Gastrocnemius medialis (tissue), 4 donors: ENCODE data around the gene ZBTB34.

Experiments
- POLR2A ChIP-seq, 2 donors: fragments of 450-650 bp; IDR thresholded peaks; one replicate each; pipeline ENCODE4 v1.6.1; 2017; ENCODE audit warnings: antibody characterized with exemption in 2 of 2, mild to moderate bottlenecking in 2 of 2, moderate library complexity in 2 of 2
- TF ChIP-seq, protein P1 (sequence below), 5 experiments: fragments of 450-650 bp in 3 of 5; fragments of 200-600 bp in 2 of 5; sonication (generic) in 2 of 5; IDR thresholded peaks in 4 of 5; conservative IDR thresholded peaks in 1 of 5; 1 replicate in 4 of 5; 2 replicates in 1 of 5; pipeline ENCODE4 v1.5.1; 2016 to 2019; ENCODE audit warnings: antibody characterized with exemption in 5 of 5, mild to moderate bottlenecking in 3 of 5, moderate library complexity in 3 of 5

- TF ChIP-seq, protein P1, sequence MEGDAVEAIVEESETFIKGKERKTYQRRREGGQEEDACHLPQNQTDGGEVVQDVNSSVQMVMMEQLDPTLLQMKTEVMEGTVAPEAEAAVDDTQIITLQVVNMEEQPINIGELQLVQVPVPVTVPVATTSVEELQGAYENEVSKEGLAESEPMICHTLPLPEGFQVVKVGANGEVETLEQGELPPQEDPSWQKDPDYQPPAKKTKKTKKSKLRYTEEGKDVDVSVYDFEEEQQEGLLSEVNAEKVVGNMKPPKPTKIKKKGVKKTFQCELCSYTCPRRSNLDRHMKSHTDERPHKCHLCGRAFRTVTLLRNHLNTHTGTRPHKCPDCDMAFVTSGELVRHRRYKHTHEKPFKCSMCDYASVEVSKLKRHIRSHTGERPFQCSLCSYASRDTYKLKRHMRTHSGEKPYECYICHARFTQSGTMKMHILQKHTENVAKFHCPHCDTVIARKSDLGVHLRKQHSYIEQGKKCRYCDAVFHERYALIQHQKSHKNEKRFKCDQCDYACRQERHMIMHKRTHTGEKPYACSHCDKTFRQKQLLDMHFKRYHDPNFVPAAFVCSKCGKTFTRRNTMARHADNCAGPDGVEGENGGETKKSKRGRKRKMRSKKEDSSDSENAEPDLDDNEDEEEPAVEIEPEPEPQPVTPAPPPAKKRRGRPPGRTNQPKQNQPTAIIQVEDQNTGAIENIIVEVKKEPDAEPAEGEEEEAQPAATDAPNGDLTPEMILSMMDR (IDR thresholded peaks at IDR 0.05 in 4 of 5, conservative IDR thresholded peaks at IDR 0.05 in 1 of 5), result no peak
- TF ChIP-seq POLR2A (IDR thresholded peaks at IDR 0.05), result no peak
These were observed 6.8 kb upstream of the ZBTB34 start for GRCh38 chr9:126853667-126854066.
